Adipocyte (in vitro differentiated cells): Measurements from ENCODE around the gene NUP107.

Experiments
- DNase-seq: peaks from one replicate; pipeline ENCODE4 v3.0.0-alpha.2; 2015; ENCODE audit warnings: low read depth
- H3K27me3 ChIP-seq: replicated peaks from 2 replicates; pipeline ENCODE4 v1.7.0; 2013; ENCODE audit warnings: mild to moderate bottlenecking, low read length, moderate library complexity; ENCODE audit not compliant: control insufficient read depth, insufficient read depth
- H3K36me3 ChIP-seq: 2 replicates; pipeline ENCODE4 v1.7.0; 2013; ENCODE audit warnings: low read length, mild to moderate bottlenecking, moderate library complexity; ENCODE audit not compliant: control insufficient read depth, insufficient read depth, severe bottlenecking
- H3K4me1 ChIP-seq: 2 replicates; pipeline ENCODE4 v1.7.0; 2013; ENCODE audit warnings: mild to moderate bottlenecking, low read length, moderate library complexity; ENCODE audit not compliant: control insufficient read depth, insufficient read depth
- H3K4me3 ChIP-seq: 2 replicates; pipeline ENCODE4 v1.7.0; 2013; ENCODE audit warnings: mild to moderate bottlenecking, low read length, moderate library complexity
- H3K9ac ChIP-seq: 2 replicates; pipeline ENCODE4 v1.7.0; 2013; ENCODE audit warnings: mild to moderate bottlenecking, low read length, moderate library complexity
- H3K9me3 ChIP-seq: 2 replicates; pipeline ENCODE4 v1.7.0; 2013; ENCODE audit warnings: mild to moderate bottlenecking, low read length, moderate library complexity; ENCODE audit not compliant: control insufficient read depth

NUP107 gene

DNA sequence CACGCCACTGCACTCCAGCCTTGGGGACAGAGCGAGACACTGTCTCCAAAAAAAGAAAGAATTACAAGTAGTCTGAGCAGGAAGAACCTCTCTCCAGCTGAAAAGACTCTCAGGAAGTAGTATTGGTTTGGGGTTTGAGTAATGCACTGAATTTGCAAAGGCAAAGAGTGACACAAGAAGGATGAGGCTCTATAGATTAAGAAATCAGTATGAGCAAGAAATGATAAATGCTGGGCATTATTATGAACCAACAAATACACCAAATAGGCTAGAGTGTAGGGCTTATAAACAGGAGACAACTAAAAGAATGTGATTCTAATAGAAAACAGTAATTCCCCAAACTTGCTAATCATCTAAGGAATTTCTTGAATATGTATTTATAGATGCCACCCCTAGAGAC is 56.6 kb downstream of the NUP107 start:
- Histone ChIP-seq H3K36me3 (peaks cover 14% of the 10 kb centered on the region), H3K4me3 (no peak overlapping the region), H3K27me3 (no peaks in the 10 kb centered on the region), H3K4me1 (peaks cover 19% of the 10 kb centered on the region), H3K9ac (no peak overlapping the region), H3K9me3 (no peaks in the 10 kb centered on the region)
- no peak for DNase-seq

DNA sequence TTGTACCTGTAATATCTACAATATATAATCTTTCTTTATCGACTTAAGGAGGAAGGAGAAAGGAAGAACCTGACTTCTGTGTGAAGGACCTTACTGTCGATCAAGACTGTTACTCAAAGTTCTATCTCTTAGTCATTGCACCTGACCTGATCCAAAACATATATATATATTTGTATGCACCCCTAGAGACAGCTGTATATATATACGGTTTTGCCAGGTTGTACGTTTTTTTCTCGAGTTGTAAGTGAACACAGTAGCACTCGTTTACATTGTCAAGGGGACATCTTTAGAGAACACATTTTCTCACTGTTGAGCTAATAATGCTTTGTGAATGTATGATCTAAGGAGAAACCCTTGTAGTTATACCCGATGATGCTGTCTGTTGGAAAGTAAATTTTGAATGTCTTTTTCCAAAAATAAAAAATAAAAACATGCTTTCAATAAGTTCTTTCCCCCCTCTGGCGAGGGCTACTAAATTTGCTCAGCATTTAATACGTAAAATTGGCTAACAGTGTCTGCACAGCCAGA is 58.7 kb downstream of the NUP107 start:
- Histone ChIP-seq H3K27me3 (no peaks in the 10 kb centered on the region), H3K36me3 (peaks cover 6% of the 10 kb centered on the region), H3K9ac (peak overlapping the region; percentile 88), H3K4me3 (peak overlapping the region; percentile 88), H3K4me1 (peaks cover 19% of the 10 kb centered on the region), H3K9me3 (no peaks in the 10 kb centered on the region)
- no peak for DNase-seq

GRCh38 chr12:68745904-68746571 is 59.3 kb downstream of the NUP107 start, which contains the start of gene SLC35E3:
TSS of gene SLC35E3 (plus strand) at chr12:68746176. CDS start at chr12:68746378, 202 bp downstream.
- Histone ChIP-seq H3K9me3 (no peaks in the 10 kb centered on the region), H3K36me3 (peaks cover 6% of the 10 kb centered on the region), H3K4me1 (peaks cover 19% of the 10 kb centered on the region), H3K27me3 (no peaks in the 10 kb centered on the region), H3K9ac (peak within 1 kb of the TSS; percentile 88), H3K4me3 (peak within 1 kb of the TSS; percentile 88)
- DNase-seq, result peak; percentile 97

GRCh38 chr12:68746572-68747180 is 59.9 kb downstream of the NUP107 start:
- Histone ChIP-seq H3K36me3 (peaks cover 4% of the 10 kb centered on the region), H3K9ac (peak overlapping the region; percentile 88), H3K27me3 (no peaks in the 10 kb centered on the region), H3K9me3 (no peaks in the 10 kb centered on the region), H3K4me3 (peak overlapping the region; percentile 88), H3K4me1 (peaks cover 19% of the 10 kb centered on the region)
- peak; percentile 79 for DNase-seq

GRCh38 chr12:68749443-68749842 is 62.7 kb downstream of the NUP107 start:
- no peak overlapping the region for H3K4me3 ChIP-seq
- peaks cover 20% of the 10 kb centered on the region for H3K36me3 ChIP-seq

GRCh38 chr12:68749861-68750260 is 63.1 kb downstream of the NUP107 start:
- H3K4me1 ChIP-seq, result peaks cover 19% of the 10 kb centered on the region
- DNase-seq, result no peak
- H3K27me3 ChIP-seq, result no peaks in the 10 kb centered on the region
- peaks cover 25% of the 10 kb centered on the region for H3K36me3 ChIP-seq
- no peaks in the 10 kb centered on the region for H3K9me3 ChIP-seq
- H3K4me3 ChIP-seq, result no peak overlapping the region
- H3K9ac ChIP-seq, result no peak overlapping the region

More at GRCh38 chr12:68749443-68749842, 62.7 kb downstream of the NUP107 start:
- Histone ChIP-seq H3K4me1 (peaks cover 19% of the 10 kb centered on the region), H3K9me3 (no peaks in the 10 kb centered on the region), H3K9ac (no peak overlapping the region), H3K27me3 (no peaks in the 10 kb centered on the region)
- DNase-seq, result no peak

GRCh38 chr12:68750506-68750905 is 63.7 kb downstream of the NUP107 start:
- no peak for DNase-seq
- H3K4me3 ChIP-seq, result no peak overlapping the region
- H3K27me3 ChIP-seq, result no peaks in the 10 kb centered on the region
- peaks cover 17% of the 10 kb centered on the region for H3K4me1 ChIP-seq
- no peak overlapping the region for H3K9ac ChIP-seq
- H3K9me3 ChIP-seq, result no peaks in the 10 kb centered on the region
- H3K36me3 ChIP-seq, result peaks cover 31% of the 10 kb centered on the region

DNA sequence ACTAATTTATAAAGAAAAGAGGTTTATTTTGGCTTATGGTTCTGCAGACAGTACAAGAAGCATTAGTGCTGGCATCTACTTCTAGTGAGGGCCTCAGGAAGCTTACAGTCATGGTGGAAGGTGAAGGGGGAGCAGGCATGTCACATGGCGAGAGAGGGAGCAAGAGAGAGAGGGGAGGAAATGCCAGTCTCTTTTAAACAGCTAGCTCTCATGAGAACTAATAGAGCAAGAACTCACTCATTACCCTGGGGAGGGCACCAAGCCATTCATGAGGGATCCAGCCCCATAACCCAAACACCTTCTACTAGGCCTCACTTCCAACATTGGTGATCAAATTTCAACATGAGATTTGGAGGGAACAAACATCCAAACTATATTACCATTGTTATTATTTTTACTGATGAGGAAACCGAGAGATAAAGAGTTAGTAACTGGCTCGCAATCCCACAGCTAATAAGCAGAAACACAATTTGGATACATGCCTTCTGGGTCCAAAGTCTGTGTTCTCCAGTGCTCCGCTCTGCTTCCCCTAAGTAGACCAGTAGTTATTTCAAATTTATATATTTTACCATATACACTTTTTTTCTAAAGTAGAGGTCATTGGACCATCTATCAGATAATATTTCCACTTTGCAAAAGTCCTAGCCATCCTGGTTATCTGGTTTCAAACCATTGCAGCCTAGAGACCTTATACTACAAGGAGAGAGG is 68.9 kb downstream of the NUP107 start:
- no peak for DNase-seq
- H3K4me1 ChIP-seq, result peaks cover 5% of the 10 kb centered on the region
- H3K27me3 ChIP-seq, result no peaks in the 10 kb centered on the region
- H3K9ac ChIP-seq, result no peak overlapping the region
- no peaks in the 10 kb centered on the region for H3K9me3 ChIP-seq
- no peak overlapping the region for H3K4me3 ChIP-seq
- peaks cover 52% of the 10 kb centered on the region for H3K36me3 ChIP-seq

DNA sequence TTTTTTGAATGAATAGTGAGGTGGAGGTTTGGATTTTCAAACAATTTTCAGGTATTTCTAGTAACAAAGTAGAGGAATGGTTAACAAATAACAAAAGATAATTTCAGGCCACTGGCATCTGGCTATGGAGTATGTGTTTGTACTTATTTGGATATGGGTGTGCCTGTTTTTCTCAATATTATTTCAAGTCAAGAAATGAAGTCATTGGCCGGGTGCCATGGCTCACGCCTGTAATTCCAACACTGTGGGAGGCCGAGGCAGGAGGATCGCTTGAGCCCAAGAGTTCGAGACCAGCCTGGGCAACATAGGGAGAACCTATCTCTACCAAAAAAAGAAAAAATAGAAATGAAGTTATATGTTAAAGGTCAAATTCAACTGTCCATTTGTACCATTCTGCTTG is 73.1 kb downstream of the NUP107 start:
- Histone ChIP-seq H3K36me3 (peaks cover 44% of the 10 kb centered on the region), H3K4me3 (no peak overlapping the region), H3K27me3 (no peaks in the 10 kb centered on the region)

DNA sequence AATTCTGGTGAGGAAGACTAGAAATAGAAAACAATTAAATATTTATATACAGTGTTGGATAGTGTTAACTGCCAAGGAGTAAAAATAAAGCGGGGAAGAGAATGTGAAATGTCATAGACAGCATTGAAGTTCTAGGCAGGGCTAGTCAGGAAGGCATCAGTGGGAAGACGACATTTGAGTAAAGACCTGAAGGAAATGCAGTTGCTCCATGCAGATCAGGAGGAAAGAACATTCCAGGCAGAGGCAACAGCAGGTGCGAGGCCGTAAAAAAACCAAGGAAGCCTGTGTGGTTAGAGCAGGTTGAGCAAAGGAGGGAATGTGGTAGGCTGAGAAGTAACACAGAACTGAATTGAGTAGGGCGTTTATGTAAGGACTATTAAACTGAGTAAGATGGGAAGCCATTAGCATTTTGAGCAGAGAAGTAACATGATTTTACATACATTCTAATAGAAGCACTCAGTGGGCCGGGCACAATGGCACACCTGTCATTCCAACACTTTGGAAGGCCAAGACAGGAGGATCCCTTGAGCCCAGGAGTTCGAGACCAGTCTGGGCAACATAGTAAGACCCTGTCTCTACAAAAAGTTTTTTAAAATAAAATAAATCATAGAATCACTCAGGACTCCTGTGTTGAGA is 74.1 kb downstream of the NUP107 start:
- no peak overlapping the region for H3K9ac ChIP-seq
- DNase-seq, result no peak
- H3K9me3 ChIP-seq, result no peaks in the 10 kb centered on the region
- H3K36me3 ChIP-seq, result peaks cover 34% of the 10 kb centered on the region
- H3K27me3 ChIP-seq, result no peaks in the 10 kb centered on the region
- H3K4me3 ChIP-seq, result no peak overlapping the region
- peaks cover 5% of the 10 kb centered on the region for H3K4me1 ChIP-seq

More for the DNA sequence above, 73.1 kb downstream of the NUP107 start:
- H3K9me3 ChIP-seq, result no peaks in the 10 kb centered on the region
- peaks cover 5% of the 10 kb centered on the region for H3K4me1 ChIP-seq
- DNase-seq, result no peak
- no peak overlapping the region for H3K9ac ChIP-seq

GRCh38 chr12:68761442-68761812 is 74.6 kb downstream of the NUP107 start:
- H3K27me3 ChIP-seq, result no peaks in the 10 kb centered on the region
- no peak for DNase-seq
- H3K4me3 ChIP-seq, result no peak overlapping the region
- H3K4me1 ChIP-seq, result peaks cover 5% of the 10 kb centered on the region
- H3K36me3 ChIP-seq, result peaks cover 32% of the 10 kb centered on the region
- no peaks in the 10 kb centered on the region for H3K9me3 ChIP-seq
- no peak overlapping the region for H3K9ac ChIP-seq
